Loucy (cell line): ENCODE data around the gene FAU.

Source experiments
- H2AFZ ChIP-seq: fragments of 200-600 bp; sonication (generic); 2 replicates; pipeline ENCODE4 v1.6.0; 2016; ENCODE audit warnings: antibody characterized with exemption, mild to moderate bottlenecking, low read length, moderate library complexity
- H3F3A ChIP-seq: fragments of 200-600 bp; 2 replicates; pipeline ENCODE4 v1.6.0; 2016; ENCODE audit warnings: antibody characterized with exemption, low read depth, mild to moderate bottlenecking
- H3K27me3 ChIP-seq: fragments of 200-600 bp; sonication (generic); 2 replicates; pipeline ENCODE4 v1.6.1; 2014; ENCODE audit warnings: low read length, mild to moderate bottlenecking; ENCODE audit not compliant: insufficient read depth, poor library complexity, severe bottlenecking
- H3K36me3 ChIP-seq: fragments of 200-600 bp; sonication (generic); 2 replicates; pipeline ENCODE4 v1.6.1; 2016; ENCODE audit warnings: low read length; ENCODE audit not compliant: insufficient read depth
- H3K4me1 ChIP-seq: fragments of 200-600 bp; sonication (generic); 2 replicates; pipeline ENCODE4 v1.5.1; 2014; ENCODE audit warnings: low read length, mild to moderate bottlenecking; ENCODE audit not compliant: insufficient read depth, poor library complexity, severe bottlenecking
- H3K4me2 ChIP-seq: fragments of 200-600 bp; sonication (generic); 2 replicates; pipeline ENCODE4 v1.6.0; 2014; ENCODE audit warnings: antibody characterized with exemption, low read length, low read depth, mild to moderate bottlenecking; ENCODE audit not compliant: poor library complexity, severe bottlenecking
- H3K4me3 ChIP-seq: fragments of 200-600 bp; sonication (generic); 2 replicates; pipeline ENCODE4 v1.5.1; 2014; ENCODE audit warnings: low read length, mild to moderate bottlenecking, mixed read lengths; ENCODE audit not compliant: poor library complexity, severe bottlenecking
- H3K79me2 ChIP-seq: fragments of 200-600 bp; sonication (generic); 2 replicates; pipeline ENCODE4 v1.6.1; 2014; ENCODE audit warnings: low read length; ENCODE audit not compliant: insufficient read depth
- H3K9ac ChIP-seq: fragments of 200-600 bp; sonication (generic); 2 replicates; pipeline ENCODE4 v1.6.0; 2014; ENCODE audit warnings: mild to moderate bottlenecking, low read depth, low read length, moderate library complexity; ENCODE audit not compliant: poor library complexity, severe bottlenecking
- H3K9me2 ChIP-seq: fragments of 200-600 bp; sonication (generic); replicated peaks from 2 replicates; pipeline ENCODE4 v1.6.1; 2016; ENCODE audit warnings: low read depth, low read length, mixed read lengths
- H3K9me3 ChIP-seq: fragments of 200-600 bp; sonication (generic); 2 replicates; pipeline ENCODE4 v1.6.1; 2014; ENCODE audit warnings: mild to moderate bottlenecking, antibody characterized with exemption, low read length, low read depth; ENCODE audit not compliant: insufficient read depth
- H4K20me1 ChIP-seq: fragments of 200-600 bp; sonication (generic); 2 replicates; pipeline ENCODE4 v1.6.0; 2014; ENCODE audit warnings: antibody characterized with exemption, low read length, mild to moderate bottlenecking; ENCODE audit not compliant: insufficient read depth, poor library complexity, severe bottlenecking
- CTCF ChIP-seq: fragments of 200-600 bp; sonication (generic); conservative IDR thresholded peaks from 2 replicates; pipeline ENCODE4 v1.5.1; 2014; ENCODE audit warnings: mild to moderate bottlenecking, antibody characterized with exemption, low read length
- EZH2phosphoT487 ChIP-seq: fragments of 200-600 bp; IDR thresholded peaks from 2 replicates; pipeline ENCODE4 v1.6.1; 2018; ENCODE audit warnings: antibody characterized with exemption, mild to moderate bottlenecking, moderate library complexity, borderline replicate concordance

FAU gene

GRCh38 chr11:65087216-65087615 lies 34.7 kb downstream of the FAU start:
- TF ChIP-seq CTCF (no peak), EZH2phosphoT487 (no peak)
- Histone ChIP-seq H3K9ac (no peak overlapping the region), H2AFZ (no peak overlapping the region), H3K9me3 (no peaks in the 10 kb centered on the region), H3K4me1 (peaks cover 20% of the 10 kb centered on the region), H3K36me3 (peaks cover 3% of the 10 kb centered on the region; the same call in 1 of the 2 replicates), H3K27me3 (no peaks in the 10 kb centered on the region), H3K9me2 (no peaks in the 10 kb centered on the region), H3K4me3 (no peak overlapping the region), H3K79me2 (peaks cover 36% of the 10 kb centered on the region), H3K4me2 (no peak overlapping the region), H3F3A (no peaks in the 10 kb centered on the region), H4K20me1 (peaks cover under 1% of the 10 kb centered on the region)

GRCh38 chr11:65086809-65087208 lies 35.1 kb downstream of the FAU start:
- H3K4me3 ChIP-seq = no peak overlapping the region
- no peaks in the 10 kb centered on the region for H3K27me3 ChIP-seq

GRCh38 chr11:65085446-65085845 lies 36.5 kb downstream of the FAU start:
- H3K9me3 ChIP-seq = no peaks in the 10 kb centered on the region
- no peaks in the 10 kb centered on the region for H3K9me2 ChIP-seq
- H3K4me3 ChIP-seq = peak overlapping the region; percentile 82
- H3F3A ChIP-seq = no peaks in the 10 kb centered on the region
- peaks cover 54% of the 10 kb centered on the region for H3K79me2 ChIP-seq
- H3K4me1 ChIP-seq = peaks cover 30% of the 10 kb centered on the region
- peak overlapping the region; percentile 87 for H3K9ac ChIP-seq
- H2AFZ ChIP-seq = no peak overlapping the region
- H4K20me1 ChIP-seq = peaks cover 9% of the 10 kb centered on the region
- H3K4me2 ChIP-seq = peak overlapping the region; percentile 95
- no peaks in the 10 kb centered on the region for H3K27me3 ChIP-seq
- TF ChIP-seq EZH2phosphoT487 (no peak), CTCF (no peak)
- H3K36me3 ChIP-seq = peaks cover 3% of the 10 kb centered on the region; the same call in 1 of the 2 replicates

More at GRCh38 chr11:65086809-65087208, 35.1 kb downstream of the FAU start:
- H3K4me1 ChIP-seq = peaks cover 24% of the 10 kb centered on the region
- H3K9ac ChIP-seq = no peak overlapping the region
- H3K79me2 ChIP-seq = peaks cover 40% of the 10 kb centered on the region
- H4K20me1 ChIP-seq = peaks cover 4% of the 10 kb centered on the region
- peaks cover 3% of the 10 kb centered on the region; the same call in 1 of the 2 replicates for H3K36me3 ChIP-seq
- TF ChIP-seq CTCF (no peak), EZH2phosphoT487 (no peak)
- H3K9me2 ChIP-seq = no peaks in the 10 kb centered on the region
- no peak overlapping the region for H2AFZ ChIP-seq
- H3K4me2 ChIP-seq = no peak overlapping the region
- no peaks in the 10 kb centered on the region for H3F3A ChIP-seq
- H3K9me3 ChIP-seq = no peaks in the 10 kb centered on the region
